Activated CD8-positive, alpha-beta memory T cell treated with anti-CD3 and anti-CD28 coated beads, Interleukin-2, amount 50 U/mL, for 1 hour (primary cell): ENCODE data around the gene SPACDR.
"Not testable (repeated sequence)": the region's sequence is repeated elsewhere in the genome, so short reads cannot be mapped to it uniquely, and the experiment has no call there.

Source experiments
- DNase-seq: peaks from one replicate; pipeline ENCODE4 v3.0.0-alpha.2; 2020; ENCODE audit errors: extremely low read depth

The SPACDR gene

DNA sequence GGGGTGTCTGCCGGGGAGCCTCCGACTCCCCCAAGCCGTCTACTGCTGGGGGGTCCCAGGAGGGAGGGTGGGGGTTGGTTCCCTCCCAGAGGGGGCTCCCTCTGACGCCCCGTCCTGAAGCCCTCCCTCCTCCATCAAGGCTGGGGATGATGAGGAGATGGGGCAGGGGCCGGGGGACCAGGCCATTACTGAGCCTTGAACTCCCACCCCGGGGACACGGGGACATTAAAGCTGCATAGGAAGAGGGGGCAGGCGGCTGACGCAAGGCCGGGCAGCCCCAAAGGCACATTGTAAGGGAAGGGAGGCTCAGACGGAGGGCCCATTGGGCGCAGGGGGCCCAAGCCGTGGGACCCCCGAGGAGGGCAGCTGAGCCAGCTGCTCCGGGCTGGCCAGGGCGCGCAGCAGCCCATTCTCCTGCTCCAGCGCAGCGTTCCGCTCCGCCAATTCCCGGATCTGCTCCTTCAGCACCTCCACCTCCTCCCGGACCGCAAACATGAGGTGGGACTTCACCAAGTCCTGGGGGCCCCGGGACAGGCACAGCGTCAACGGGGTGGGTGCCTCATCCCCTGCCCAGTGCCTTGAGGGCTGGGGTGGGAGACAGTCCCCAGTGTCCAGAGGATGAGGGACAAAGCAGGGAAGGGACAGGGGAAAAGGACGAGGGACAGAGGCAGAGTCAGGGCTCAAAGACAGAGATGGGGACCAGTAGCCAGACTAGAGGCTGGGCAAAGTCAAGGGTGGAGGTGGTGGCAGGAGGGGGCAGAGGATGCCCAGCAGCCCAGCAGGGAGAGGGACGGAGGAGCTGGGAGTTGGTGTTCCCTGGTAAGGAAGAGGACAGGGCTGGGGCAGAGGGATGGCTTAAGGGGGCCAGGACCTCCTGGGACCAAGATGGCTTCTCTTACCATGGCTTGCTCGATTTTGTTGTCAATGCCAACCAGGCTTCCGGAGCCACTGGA is 2.9 kb upstream of the SPACDR start:
- no peak for DNase-seq

DNA sequence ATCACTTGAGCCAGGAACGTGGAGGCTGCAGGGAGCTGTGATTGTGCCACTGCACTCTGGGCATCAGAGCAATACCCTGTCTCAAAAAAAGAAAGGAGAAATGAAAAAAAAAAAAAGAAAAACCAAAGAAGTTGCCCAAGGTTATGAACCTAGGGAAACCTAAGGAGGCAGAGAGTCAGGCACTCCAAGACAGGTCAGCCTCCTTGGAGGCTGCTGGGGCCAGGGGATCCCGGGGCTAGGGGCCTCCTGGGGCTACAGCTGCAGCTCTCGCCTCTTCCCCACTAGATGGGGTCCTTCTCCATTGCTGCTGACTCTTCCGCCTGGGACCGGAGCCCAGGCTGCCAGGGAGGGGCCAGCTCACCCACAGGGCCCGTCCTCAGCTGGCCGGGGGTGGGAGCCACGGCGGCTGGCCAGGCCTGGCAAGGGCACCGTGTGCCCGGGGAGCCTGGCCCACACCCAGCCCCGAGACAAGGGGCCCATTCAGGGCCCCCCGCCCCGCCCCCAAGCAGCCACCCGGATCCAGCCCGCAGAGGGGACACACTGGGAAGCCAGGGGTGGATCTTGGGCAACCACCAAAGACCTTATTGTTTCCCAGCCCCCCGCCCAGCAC is 1.7 kb upstream of the SPACDR start:
- DNase-seq = no peak

DNA sequence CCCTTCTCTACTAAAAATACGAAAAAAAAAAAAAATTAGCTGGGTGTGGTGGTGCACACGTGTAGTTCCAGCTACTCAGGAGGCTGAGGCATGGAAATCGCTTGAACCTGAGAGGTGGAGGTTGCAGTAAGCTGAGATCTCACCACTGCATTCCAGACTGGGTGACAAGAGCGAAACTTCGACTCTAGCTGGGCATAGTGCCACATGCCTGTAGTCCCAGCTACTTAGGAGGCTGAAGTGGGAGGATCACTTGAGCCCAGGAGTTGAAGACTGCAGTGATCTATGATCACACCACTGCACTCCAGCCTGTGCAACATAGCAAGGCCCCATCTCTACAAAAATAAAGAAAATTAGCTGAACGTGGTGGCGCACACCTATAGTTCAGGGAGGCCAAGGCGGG is 1.2 kb upstream of the SPACDR start:
- DNase-seq = no peak

DNA sequence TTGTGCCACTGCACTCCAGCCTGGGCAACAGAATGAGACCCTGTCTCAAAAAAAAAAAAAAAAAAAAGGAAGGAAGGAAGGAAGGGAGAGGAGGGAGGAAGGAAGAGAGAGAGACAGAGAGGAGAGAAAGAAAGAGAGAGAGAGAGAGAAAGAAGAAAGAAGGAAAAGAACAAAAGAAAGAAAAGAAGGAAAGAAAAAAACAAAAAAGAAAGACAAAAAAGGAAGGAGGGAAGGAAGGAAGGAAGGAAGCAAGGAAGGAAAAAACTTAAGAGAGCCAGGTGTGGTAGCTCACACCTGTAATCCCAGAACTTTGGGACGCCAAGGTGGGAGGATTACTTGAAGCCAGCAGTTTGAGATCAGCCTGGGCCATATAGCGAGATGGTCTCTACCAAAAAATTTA is 731 bp upstream of the SPACDR start:
- no peak for DNase-seq

DNA sequence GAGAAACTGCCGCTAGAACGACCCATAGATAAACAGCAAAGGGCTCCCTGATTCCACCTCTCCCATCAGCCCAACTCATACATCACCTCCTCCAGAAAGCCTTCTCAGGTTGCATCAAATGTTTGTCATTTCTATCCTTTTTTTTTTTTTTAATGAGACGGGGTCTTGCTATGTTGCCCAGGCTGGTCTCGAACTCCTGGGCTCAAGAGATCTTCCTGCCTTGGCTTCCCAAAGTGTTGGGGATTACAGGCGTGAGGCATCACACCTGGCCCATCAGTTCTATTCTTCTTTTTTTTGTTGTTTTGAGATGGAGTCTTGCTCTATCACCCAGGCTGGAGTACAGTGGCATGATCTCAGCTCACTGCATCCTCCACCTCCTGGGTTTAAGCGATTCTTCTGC is 7.0 kb downstream of the SPACDR start:
- no peak for DNase-seq

DNA sequence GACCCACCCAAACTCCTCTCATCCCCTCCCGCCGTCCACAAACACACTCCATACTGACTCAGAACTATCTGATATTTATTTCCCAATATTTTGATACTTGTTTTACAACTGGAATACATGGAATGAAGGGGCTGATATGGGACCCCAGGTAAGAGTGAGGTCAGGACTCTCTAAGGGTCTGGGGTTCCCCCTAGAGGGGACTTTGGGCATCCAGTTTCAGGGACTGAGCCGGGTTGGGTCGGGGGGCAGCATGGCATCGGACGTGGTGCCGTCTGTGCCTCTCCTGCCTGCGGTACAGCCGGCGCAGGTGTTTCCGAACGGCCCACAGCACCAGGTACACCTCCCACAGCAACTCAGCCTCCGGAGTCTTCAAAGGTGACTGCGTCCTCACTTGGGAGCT is 7.5 kb downstream of the SPACDR start:
- DNase-seq = no peak

DNA sequence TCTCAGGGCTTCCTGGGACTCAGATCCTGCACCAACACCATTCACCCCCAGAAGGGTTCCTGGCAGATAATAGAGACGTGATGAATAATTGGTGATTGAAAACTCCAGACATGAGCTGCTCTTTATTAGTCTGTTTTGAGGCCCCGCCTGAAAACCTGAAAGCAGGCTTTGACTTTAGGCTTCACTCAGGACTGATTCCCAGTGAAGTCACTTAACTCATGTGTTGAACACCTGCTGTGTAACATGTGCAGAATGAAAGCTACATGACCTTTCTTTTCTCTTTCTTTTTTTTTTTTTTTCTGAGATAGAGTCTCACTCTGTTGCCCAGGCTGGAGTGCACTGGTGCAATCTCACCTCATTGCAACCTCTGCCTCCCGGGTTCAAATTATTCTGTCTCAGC is 8.9 kb downstream of the SPACDR start:
- DNase-seq = no peak

DNA sequence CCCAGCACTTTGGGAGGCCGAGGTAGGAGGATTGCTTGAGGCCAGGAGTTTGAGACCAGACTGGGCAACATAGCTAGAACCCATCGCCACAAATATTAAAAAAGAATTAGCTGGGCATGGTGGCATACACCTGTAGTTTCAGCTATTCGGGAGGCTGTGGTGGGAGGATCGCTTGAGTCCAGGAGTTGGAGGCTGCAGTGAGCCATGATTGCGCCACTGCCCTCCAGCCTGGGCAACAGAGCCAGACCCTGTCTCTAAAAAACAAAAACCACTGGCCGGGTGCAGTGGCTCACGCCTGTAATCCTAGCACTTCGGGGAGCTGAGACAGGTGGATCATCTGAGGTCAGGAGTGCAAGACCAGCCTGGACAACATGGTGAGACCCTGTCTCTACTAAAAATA is 10.2 kb downstream of the SPACDR start:
- DNase-seq = not testable (repeated sequence)

DNA sequence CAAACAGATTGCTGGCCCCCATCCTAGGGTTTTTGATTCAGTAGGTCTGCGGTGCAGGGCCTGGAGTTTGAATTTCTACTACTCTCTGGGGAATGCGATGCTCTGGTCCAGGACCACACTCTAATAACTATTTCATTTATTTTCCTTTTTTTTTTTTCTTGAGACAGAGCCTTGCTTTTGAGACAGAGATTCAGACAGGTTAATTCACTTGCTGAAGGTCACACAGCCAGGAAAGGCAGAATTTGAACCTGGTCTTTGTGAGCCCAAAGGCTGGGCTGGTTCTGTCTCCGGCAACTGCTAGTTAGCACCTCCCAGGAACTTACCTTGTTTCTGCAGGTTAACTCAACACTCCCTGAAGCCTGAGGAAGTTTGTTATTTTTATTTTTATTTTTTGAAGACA is 11.5 kb downstream of the SPACDR start:
- no peak for DNase-seq

DNA sequence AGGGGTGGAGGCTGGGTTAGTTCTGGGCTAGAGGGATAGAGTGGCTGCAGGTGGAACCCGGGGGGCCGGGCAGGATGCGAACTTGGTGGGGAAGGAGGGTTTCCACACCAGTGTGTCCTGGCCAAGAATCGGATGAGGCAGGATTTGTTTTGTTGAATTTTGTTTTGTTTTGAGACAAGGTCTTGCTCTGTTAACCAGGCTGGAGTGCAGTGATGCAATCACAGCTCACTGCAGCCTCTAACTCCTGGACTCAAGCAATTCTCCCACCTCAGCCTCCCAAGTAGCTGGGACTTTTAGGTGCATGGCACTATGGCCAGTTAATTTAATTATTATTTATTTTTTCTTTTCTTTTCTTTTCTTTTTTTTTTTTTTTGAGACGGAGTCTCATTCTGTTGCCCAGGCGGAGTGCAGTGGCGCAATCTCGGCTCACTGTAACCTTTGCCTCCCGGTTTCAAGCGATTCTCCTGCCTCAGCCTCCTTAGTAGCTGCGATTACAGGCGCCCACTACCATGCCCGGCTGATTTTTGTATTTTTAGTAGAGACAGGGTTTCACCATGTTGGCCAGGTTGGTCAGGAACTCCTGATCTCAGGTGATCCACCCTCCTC is 14.8 kb downstream of the SPACDR start:
- DNase-seq = no peak

DNA sequence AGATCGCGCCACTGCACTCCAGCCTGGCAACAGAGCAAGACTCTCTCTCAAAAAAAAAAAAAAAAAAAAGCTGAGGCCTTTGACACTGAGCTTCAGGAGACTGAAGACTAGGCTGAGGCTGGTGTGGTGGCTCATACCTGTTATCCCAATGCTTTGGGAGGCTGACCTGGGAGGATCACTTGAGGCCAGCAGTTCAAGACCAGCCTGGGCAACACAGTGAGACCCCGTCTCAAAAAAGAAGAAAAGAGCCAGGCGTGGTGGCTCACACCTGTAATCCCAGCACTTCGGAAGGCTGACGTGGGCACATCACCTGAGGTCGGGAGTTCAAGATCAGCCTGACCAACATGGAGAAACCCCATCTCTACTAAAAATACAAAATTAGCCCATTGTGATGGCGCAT is 16.7 kb downstream of the SPACDR start:
- not testable (repeated sequence) for DNase-seq

DNA sequence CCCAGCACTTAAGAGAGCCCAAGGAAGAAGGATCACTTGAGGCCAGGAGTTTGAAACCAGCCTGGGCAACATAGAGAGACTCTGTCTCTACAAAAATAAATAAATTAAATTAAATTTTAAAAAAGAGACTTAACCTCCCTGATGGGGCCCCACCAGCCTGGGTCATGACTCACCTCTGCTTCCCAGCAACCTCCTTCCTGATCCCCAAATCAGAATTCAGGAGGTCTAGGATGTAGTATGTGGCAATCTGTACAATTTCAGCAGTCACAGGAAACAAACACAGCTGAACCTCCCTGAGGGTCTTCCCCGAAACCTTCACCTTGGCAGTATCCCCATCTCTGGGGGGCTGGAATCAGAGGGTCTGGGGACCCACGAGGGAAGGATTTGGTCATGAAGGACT is 18.0 kb downstream of the SPACDR start:
- DNase-seq = no peak

DNA sequence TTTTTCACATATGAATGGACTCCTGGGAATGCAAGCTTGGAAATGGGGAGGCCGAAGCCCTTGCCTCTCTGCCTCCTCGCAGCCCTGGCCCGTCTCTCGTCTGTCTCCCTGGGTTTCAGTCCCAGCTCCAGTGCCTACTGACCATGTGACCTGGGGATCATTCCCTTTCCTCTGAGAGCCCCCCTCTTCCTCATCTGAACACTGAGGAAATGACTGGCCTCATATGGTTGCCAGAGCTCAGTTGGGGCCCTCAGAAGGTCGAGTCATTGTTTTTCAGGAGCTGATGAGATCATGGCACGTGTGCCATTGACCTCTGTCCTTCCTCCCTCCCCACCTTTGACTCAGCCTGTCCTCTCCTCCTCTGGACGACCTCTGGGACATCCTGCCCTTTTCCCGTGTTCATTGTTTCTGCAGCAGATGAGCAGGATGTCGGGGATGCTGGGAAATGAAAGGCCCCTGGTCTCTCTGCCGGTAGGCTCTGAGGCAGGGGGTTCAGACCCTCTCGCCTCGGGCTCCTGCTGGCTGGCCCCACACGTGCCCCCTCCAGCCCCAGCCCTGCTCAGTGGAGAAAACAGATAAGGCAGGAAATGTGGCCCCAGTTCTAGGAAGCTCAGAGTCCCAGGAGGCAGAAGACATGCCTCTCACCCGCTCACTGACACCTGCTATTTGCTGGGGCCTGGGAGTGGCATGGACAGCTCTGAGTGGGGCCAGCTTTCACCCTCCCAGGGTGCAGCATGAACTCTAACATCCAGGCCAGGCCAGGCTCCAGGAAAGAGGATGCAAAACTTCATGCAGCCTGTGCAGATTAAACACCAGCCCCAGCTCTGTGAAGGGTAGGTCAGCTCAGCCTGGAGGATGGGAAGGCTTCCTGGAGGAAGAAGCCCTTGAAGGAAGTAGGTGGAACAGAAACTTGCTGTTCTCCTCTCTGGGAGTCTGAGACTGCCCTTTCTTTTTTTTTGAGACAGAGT is 19.5 kb downstream of the SPACDR start:
- no peak for DNase-seq

DNA sequence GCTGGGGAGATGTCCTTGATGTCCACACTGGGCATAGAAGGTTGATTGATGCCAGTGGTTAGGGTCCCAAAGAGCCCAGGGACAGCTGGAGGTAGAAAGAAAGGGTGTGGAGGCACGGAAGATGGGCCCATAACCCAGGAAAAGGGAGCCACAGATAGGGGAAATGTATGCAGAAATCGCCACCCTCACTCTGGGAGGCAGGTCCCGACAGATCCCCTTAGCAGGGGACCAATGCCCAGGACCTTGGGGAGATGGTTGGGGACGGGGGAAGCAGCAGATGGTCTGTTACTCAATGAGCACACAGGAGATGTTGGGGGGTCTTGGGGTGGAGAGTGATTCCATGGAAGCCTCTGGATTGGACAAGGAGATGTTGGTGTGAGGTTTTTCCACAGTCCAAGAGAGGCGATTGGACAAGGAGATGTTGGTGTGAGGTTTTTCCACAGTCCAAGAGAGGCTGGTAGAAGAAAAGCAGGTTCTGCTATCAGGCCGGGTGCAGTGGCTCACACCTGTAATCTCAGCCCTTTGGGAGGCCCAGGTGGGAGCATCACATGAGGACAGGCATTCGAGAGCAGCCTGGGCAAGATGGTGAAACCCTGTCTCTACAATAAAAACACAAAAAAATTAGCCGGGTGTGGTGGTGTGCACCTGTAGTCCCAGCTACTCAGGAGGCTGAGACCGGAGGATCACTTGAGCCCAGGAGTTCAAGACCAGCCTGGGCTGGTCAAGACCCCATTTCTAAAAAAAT is 20.8 kb downstream of the SPACDR start:
- DNase-seq = no peak

DNA sequence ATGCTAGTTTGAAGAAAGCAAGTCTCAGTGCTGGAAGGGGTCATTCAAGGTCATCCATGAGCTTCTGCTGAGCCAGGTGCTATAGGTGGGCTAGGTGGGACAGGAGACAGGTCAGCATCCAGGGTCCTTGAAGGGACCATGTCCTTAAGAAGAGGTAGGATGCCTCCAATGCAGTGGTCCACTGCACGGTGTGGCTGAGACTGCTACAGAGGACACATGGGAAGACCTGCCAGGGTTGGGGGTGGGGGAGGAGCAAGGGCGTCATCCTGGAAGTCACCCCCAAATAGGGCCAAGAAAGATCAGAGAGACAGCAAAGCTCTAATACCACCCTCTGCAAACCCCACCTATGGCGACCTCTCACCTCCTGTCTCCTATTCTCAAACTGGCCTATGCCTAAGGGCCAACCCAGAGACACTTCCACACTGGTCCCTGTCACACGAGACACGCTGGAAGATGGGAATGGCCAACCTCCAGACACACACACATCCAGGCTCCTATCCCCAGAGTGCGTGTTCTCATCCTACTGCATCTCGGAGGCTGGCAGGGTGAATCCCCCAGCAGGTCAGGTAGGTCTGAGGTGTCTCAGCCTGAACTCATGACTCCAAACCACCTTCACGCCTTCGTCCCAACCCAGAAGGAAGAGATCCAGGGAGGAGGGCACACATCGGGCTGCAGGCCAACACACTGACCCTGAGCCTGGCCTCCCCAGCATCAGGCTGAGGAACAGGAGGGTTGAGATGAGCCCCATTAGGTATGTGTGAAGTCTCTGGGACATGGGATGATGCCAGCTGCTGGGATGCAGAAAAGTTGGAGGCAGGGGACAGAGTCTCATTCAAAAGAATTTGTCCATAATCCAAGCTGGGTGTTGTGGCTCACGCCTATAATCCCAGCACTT is 22.2 kb downstream of the SPACDR start:
- no peak for DNase-seq

DNA sequence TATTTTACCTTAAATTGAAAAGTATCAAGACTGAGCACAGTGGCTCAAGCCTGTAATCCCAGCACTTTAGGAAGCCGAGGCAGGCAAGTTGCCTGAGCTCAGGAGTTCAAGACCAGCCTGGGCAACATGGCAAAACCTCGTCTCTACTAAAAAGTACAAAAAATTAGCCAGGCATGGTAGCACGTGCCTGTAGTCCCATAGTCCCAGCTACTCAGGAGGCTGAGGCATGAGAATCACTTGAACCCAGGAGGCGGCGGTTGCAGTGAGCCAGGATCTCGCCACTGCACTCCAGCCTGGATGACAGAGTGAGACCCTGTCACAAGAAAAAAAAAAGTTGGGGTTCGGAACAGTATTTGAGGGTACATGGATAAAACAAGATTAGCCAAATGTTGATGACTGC is 24.8 kb downstream of the SPACDR start:
- DNase-seq = not testable (repeated sequence)

DNA sequence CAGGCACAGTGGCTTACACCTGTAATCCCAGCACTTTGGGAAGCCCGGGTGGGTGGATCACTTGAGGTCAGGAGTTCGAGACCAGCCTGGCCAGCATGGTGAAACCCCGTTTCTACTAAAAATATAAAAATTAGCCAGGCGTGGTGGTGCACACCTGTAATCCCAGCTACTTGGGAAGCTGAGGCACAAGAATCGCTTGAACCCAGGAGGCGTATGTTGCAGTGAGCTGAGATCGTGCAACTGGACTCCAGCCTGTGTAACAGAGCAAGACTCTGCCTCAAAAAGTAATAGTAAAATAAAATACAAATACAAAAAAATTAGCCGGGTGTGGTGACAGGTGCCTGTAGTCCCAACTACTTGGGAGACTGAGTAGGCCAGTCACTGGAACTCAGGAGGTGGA is 25.3 kb downstream of the SPACDR start:
- not testable (repeated sequence) for DNase-seq

DNA sequence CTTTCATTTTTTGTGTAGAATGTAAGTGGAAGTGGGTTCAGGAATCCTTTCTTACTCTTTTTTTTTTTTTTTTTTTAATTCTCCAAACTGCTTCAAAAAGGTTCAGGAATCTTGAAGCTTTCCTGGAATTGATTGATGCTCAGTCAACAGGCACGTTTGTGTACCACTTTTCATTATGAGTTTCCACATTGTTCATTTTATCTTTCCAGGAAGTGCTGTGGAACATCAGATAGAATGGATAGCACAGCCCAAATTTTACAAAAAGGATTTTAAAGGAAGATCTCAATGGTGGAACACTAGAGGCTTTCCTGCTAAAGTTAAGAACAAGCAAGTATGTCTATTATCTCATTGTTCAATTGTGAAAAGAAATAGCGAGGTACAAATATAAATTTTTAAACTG is 25.9 kb downstream of the SPACDR start:
- no peak for DNase-seq

DNA sequence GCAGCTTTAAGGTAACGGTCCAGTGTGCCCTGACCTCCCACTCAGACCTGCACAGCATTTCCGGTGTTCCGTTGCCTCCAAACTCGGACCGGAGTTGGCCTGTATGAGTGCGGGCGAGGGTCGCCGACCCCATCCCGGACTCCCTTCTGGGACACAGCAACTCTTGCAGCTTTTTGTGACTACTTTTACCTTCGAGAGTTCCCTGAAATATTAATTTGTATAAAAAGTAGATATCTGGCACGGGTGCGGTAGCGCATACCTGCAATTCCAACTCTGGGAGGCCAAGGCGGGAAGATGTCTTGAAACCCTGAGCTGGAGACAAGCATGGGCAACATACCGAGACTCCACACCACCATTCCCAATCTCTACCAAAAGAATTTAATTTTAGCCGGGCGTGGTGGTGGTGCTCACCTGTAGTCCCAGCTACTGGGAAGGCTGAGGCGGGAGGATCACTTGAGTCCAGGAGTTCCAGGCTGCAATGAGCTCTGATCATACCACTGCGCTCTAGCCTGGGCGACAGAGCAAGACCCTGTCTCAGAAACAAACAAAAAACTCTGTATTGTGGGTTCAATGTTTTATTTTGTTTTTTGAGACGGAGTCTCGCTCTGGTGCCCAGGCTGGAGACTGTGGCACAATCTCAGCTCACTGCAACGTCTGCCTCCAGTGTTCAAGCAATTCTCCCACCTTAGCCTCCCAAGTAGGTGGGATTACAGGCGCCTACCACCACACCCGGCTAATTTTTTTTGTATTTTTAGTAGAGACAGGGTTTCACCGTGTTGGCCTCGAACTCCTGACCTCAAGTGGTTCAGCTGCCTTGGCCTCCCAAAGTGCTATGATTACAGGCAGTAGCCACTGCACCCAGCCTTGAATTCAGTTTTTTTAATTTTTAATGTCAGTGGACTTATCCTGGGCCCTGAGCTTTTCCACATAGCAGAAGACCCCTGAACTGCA is 26.6 kb downstream of the SPACDR start:
- no peak for DNase-seq
